ENCODE results near the gene TPX2.

The TPX2 gene

DNA sequence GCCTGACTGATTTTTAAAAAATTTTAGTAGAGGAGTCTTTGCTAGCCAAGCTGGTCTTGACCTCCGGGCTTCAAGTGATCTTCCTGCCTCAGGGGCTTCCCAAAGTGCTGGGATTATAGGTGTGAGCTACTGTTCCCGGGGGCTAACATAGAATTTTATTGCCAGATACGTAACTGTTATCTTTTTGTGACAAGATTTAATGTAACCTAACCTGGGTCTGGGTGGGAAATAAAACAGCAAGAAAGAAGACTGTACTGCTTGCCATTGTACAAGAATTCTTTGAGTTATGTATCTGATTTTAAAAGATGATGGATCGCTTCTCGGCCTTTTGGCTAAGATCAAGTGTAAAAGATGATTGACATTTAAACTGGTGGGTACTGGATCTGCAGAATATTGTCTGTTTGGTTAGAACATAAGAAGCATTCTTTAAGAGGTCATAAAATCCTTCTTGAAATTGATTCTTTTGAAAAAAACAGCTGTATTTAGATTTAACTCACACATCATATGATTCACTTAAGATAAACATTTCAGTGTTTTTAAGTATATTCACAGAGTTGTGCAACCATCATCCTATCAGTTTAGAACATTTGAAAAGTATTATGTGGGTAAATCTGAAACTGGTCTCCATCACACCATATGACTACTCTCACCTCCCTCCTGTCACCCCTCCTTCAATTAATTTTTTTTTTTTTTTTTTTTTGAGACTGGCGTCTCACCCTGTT is 21.6 kb downstream of the TPX2 start:
- in situ Hi-C loops (cut with MboI; ENCODE audit: low sequenced_read_pairs, unreplicated experiment), result no loop called here
- TF ChIP-seq CTCF (IDR thresholded peaks at IDR 0.05; ENCODE audit: borderline replicate concordance, control extremely low read depth, extremely low read depth, insufficient read depth, missing control alignments), result no peak

GRCh38 chr20:31764641-31765305 is 25.7 kb downstream of the TPX2 start:
- in situ Hi-C loops (cut with MboI; ENCODE audit: low sequenced_read_pairs, unreplicated experiment), result no loop called here
- TF ChIP-seq CTCF (IDR thresholded peaks at IDR 0.05; ENCODE audit: borderline replicate concordance, control extremely low read depth, extremely low read depth, insufficient read depth, missing control alignments), result no peak
- DNase-seq (ENCODE audit: low spot score), result no peak

More for the DNA sequence above, 21.6 kb downstream of the TPX2 start:
- no peak for DNase-seq (ENCODE audit: low spot score)

DNA sequence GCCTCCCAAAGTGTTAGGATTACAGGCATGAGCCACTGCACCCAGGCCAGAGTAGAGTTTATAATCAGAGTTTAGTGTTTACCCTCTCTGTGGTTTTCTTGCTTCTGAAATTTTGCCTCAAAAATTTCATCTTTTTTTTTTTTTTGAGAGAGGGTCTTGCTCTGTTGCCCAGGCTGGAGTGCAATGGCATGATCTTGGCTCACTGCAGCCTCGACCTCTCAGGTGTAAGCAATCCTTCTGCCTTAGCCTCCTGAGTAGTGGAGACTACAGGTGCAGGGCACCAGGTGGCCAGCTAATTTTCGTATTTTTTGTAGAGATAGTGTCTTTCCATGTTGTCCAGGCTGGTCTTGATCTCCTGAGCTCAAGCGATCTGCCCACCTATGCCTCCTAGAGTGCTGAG is 28.7 kb downstream of the TPX2 start:
- DNase-seq (ENCODE audit: low spot score), result no peak
- in situ Hi-C loops (cut with MboI; ENCODE audit: low sequenced_read_pairs, unreplicated experiment), result no loop called here
- no peak for TF ChIP-seq CTCF (IDR thresholded peaks at IDR 0.05; ENCODE audit: borderline replicate concordance, control extremely low read depth, extremely low read depth, insufficient read depth, missing control alignments)

DNA sequence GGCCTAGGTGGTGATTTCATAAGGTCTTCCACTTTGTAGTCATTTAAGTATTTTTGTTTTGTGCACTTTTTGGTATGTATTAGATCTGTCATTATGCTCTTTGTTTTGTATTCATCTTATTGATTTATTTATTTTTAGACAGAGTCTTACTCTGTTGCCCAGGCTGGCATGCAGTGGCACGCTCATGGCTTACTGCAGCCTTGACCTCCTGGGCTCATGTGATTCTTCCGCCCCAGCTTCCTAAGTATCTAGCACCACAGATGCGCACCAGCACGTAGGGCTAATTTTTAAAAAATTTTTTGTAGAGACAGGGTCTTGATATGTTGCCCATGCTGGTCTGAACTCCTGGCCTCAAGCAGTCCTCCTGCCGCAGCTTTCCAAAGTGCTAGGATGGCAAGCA is 30.6 kb downstream of the TPX2 start:
- no peak for TF ChIP-seq CTCF (IDR thresholded peaks at IDR 0.05; ENCODE audit: borderline replicate concordance, control extremely low read depth, extremely low read depth, insufficient read depth, missing control alignments)
- in situ Hi-C loops (cut with MboI; ENCODE audit: low sequenced_read_pairs, unreplicated experiment), result no loop called here
- no peak for DNase-seq (ENCODE audit: low spot score)

GRCh38 chr20:31770243-31770642 is 31.2 kb downstream of the TPX2 start:
- in situ Hi-C loops (cut with MboI; ENCODE audit: low sequenced_read_pairs, unreplicated experiment), result no loop called here
- TF ChIP-seq CTCF (IDR thresholded peaks at IDR 0.05; ENCODE audit: borderline replicate concordance, control extremely low read depth, extremely low read depth, insufficient read depth, missing control alignments), result no peak
- DNase-seq (ENCODE audit: low spot score), result no peak

DNA sequence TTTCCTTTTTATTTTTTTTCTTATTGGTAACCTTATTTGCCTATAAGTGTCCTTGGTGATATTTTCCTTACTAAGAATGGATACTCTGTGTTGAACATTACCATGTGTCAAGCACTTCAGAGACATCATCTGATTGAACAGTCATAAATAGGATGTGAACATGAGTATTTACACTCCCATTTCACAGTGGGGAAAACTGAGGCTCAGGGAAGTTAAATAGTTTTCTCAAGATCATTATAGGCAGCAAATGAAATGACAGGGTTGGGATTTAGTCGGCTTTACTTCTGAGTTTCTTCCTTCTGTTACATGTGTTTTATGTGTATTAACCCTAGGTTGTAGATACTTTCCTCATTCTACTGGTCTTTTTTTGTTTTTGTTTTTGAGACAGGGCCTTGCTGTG is 35.3 kb downstream of the TPX2 start:
- no peak for DNase-seq (ENCODE audit: low spot score)
- no peak for TF ChIP-seq CTCF (IDR thresholded peaks at IDR 0.05; ENCODE audit: borderline replicate concordance, control extremely low read depth, extremely low read depth, insufficient read depth, missing control alignments)
- in situ Hi-C loops (cut with MboI; ENCODE audit: low sequenced_read_pairs, unreplicated experiment), result no loop called here

Measured in GM13976 (cell line).